Vagina (tissue), 2 donors: ENCODE measurements around the gene C3orf20. TPM values are rescaled to one million over a fixed set of nuclear protein-coding genes. Genes with fewer than 3 reads are reported as not detected.

ENCODE experiments used
- DNase-seq, 2 donors: peaks; one replicate each; pipeline ENCODE4 v3.0.0-alpha.2; 2017; ENCODE audit errors: extremely low spot score in 2 of 2
- H3K27ac ChIP-seq: fragments of 200-600 bp; sonication (generic); one replicate; pipeline ENCODE4 v1.5.1; 2019
- H3K27me3 ChIP-seq: fragments of 200-600 bp; sonication (generic); one replicate; pipeline ENCODE4 v1.5.1; 2019
- H3K36me3 ChIP-seq, 2 donors: fragments of 200-600 bp; sonication (generic); one replicate each; pipeline ENCODE4 v1.5.1; 2017 to 2019
- H3K4me1 ChIP-seq: fragments of 200-600 bp; sonication (generic); one replicate; pipeline ENCODE4 v1.5.1; 2019
- H3K4me3 ChIP-seq, 2 donors: fragments of 200-600 bp; sonication (generic); 1 replicate in 1 of 2; 2 replicates in 1 of 2; pipeline ENCODE4 v1.5.1; 2016 to 2019
- H3K9me3 ChIP-seq: fragments of 200-600 bp; sonication (generic); one replicate; pipeline ENCODE4 v1.5.1; 2019
- POLR2A ChIP-seq, 2 donors: fragments of 450-650 bp; IDR thresholded peaks; one replicate each; pipeline ENCODE4 v1.6.1; 2017; ENCODE audit warnings: antibody characterized with exemption in 2 of 2, mild to moderate bottlenecking in 2 of 2, moderate library complexity in 2 of 2
- POLR2AphosphoS5 ChIP-seq, 2 donors: sonication (generic); formaldehyde crosslinking; IDR thresholded peaks; one replicate each; pipeline ENCODE4 v1.9.0; 2017; ENCODE audit warnings: antibody characterized with exemption in 2 of 2, mild to moderate bottlenecking in 2 of 2, low read depth in 1 of 2; ENCODE audit not compliant: insufficient read depth in 1 of 2
- intact Hi-C: fragments of 100-400 bp; cut with DNase I; formaldehyde crosslinking; loops from one replicate; pipeline ENCODE4 v1.15.1; 2023
- total RNA-seq: library from RNA; depleted of rRNA; stranded (reverse); fragments of >200 nt; gene quantifications from one replicate; pipeline ENCODE4 v1.2.3, GENCODE V29; 2016
- TF ChIP-seq, protein P1 (sequence below), 3 experiments: fragments of 450-650 bp in 2 of 3; fragments of 200-600 bp in 1 of 3; sonication (generic) in 1 of 3; IDR thresholded peaks; one replicate each; pipeline ENCODE4 v1.5.1; 2017 to 2019; ENCODE audit warnings: antibody characterized with exemption in 3 of 3, mild to moderate bottlenecking in 2 of 3, moderate library complexity in 2 of 3

The C3orf20 gene
- total RNA-seq, 1 donor from 2014 or later, result 0.49 TPM

GRCh38 chr3:14685179-14685578 lies 10.2 kb downstream of the C3orf20 start:
- Histone ChIP-seq H3K4me1 (no peaks in the 10 kb centered on the region), H3K4me3 (no peak overlapping the region), H3K36me3 (no peaks in the 10 kb centered on the region), H3K27ac (no peak overlapping the region), H3K27me3 (no peaks in the 10 kb centered on the region), H3K9me3 (no peaks in the 10 kb centered on the region)
- intact Hi-C loops, result no loop called here
- DNase-seq, result no peak
- TF ChIP-seq, protein P1, sequence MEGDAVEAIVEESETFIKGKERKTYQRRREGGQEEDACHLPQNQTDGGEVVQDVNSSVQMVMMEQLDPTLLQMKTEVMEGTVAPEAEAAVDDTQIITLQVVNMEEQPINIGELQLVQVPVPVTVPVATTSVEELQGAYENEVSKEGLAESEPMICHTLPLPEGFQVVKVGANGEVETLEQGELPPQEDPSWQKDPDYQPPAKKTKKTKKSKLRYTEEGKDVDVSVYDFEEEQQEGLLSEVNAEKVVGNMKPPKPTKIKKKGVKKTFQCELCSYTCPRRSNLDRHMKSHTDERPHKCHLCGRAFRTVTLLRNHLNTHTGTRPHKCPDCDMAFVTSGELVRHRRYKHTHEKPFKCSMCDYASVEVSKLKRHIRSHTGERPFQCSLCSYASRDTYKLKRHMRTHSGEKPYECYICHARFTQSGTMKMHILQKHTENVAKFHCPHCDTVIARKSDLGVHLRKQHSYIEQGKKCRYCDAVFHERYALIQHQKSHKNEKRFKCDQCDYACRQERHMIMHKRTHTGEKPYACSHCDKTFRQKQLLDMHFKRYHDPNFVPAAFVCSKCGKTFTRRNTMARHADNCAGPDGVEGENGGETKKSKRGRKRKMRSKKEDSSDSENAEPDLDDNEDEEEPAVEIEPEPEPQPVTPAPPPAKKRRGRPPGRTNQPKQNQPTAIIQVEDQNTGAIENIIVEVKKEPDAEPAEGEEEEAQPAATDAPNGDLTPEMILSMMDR (IDR thresholded peaks at IDR 0.05), result no peak
- TF ChIP-seq POLR2AphosphoS5 (IDR thresholded peaks at IDR 0.05; ENCODE audit: insufficient read depth in 1 of 2, low read depth in 1 of 2), result no peak
- no peak for TF ChIP-seq POLR2A (IDR thresholded peaks at IDR 0.05)

DNA sequence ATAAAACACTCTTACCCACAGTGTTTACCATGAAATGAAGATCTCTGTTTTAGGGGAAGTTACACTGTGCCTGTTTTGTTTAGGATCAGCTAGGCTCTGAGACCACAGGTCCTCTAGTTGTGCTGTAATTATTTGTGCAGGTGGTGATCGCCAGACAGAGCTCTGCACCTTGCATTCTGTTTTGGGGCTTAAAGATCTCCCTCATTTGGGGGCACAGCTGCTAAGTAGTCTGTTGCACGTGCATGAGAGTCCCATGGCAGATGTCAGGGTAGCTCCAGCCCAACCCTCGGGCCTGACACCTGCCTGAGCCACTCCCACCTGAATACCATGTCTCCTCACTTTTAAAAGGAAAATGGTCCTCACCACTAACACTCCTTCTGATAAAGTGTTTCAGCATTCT lies 12.4 kb downstream of the C3orf20 start:
- no peaks in the 10 kb centered on the region for H3K9me3 ChIP-seq
- no peaks in the 10 kb centered on the region for H3K4me1 ChIP-seq
- TF ChIP-seq POLR2A (IDR thresholded peaks at IDR 0.05) (no peak), POLR2AphosphoS5 (IDR thresholded peaks at IDR 0.05; ENCODE audit: insufficient read depth in 1 of 2, low read depth in 1 of 2) (no peak)
- TF ChIP-seq, protein P1 (IDR thresholded peaks at IDR 0.05), result no peak
- H3K4me3 ChIP-seq, result no peak overlapping the region
- no peak for DNase-seq
- H3K27me3 ChIP-seq, result no peaks in the 10 kb centered on the region
- H3K27ac ChIP-seq, result no peak overlapping the region
- intact Hi-C loops, result no loop called here
- no peaks in the 10 kb centered on the region for H3K36me3 ChIP-seq

DNA sequence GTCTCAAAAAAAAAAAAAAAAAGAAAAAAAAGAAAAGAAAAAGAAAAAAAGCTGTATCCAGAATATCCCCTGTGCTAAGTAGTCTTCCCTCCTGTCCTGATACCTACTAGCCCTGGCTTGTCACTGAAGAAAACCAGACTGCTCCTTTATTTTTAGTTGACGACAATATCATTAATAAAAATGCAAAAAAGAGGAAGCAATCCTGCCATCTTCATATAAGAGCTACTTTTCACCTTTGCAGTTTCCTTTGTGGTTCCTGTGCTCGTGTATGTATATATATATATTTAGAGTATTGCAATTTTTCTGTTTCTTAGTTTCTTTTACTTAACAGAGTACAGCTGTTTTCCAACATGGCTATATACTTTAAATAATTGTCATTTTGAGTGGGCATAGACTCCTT lies 13.6 kb downstream of the C3orf20 start:
- H3K4me3 ChIP-seq, result no peak overlapping the region
- no peak for DNase-seq
- TF ChIP-seq, protein P1 (IDR thresholded peaks at IDR 0.05), result no peak
- no peak for TF ChIP-seq POLR2A (IDR thresholded peaks at IDR 0.05)
- no peak for TF ChIP-seq POLR2AphosphoS5 (IDR thresholded peaks at IDR 0.05; ENCODE audit: insufficient read depth in 1 of 2, low read depth in 1 of 2)
- no peaks in the 10 kb centered on the region for H3K36me3 ChIP-seq
- no peak overlapping the region for H3K27ac ChIP-seq
- intact Hi-C loops, result no loop called here
- H3K27me3 ChIP-seq, result no peaks in the 10 kb centered on the region
- no peaks in the 10 kb centered on the region for H3K4me1 ChIP-seq
- no peaks in the 10 kb centered on the region for H3K9me3 ChIP-seq

- intact Hi-C loops, result no loop called here
- Histone ChIP-seq H3K4me3 (no peak overlapping the region), H3K27ac (no peak overlapping the region), H3K36me3 (no peaks in the 10 kb centered on the region), H3K4me1 (no peaks in the 10 kb centered on the region), H3K27me3 (no peaks in the 10 kb centered on the region), H3K9me3 (no peaks in the 10 kb centered on the region)
- no peak for DNase-seq
- TF ChIP-seq POLR2A (IDR thresholded peaks at IDR 0.05) (no peak), POLR2AphosphoS5 (IDR thresholded peaks at IDR 0.05; ENCODE audit: insufficient read depth in 1 of 2, low read depth in 1 of 2) (no peak)
- TF ChIP-seq, protein P1 (IDR thresholded peaks at IDR 0.05), result no peak
These were observed 14.5 kb downstream of the C3orf20 start for GRCh38 chr3:14689247-14689980.

- DNase-seq, result no peak
- Histone ChIP-seq H3K4me3 (no peak overlapping the region), H3K9me3 (no peaks in the 10 kb centered on the region), H3K27me3 (no peaks in the 10 kb centered on the region), H3K4me1 (no peaks in the 10 kb centered on the region), H3K27ac (no peak overlapping the region), H3K36me3 (no peaks in the 10 kb centered on the region)
- intact Hi-C loops, result no loop called here
- TF ChIP-seq POLR2AphosphoS5 (IDR thresholded peaks at IDR 0.05; ENCODE audit: insufficient read depth in 1 of 2, low read depth in 1 of 2) (no peak), POLR2A (IDR thresholded peaks at IDR 0.05) (no peak)
- TF ChIP-seq, protein P1 (IDR thresholded peaks at IDR 0.05), result no peak
These were observed 16.3 kb downstream of the C3orf20 start for GRCh38 chr3:14691239-14691638.
